GM04503 (cell line): Measurements from ENCODE around the gene ZFHX3.

Experiments used
- DNase-seq: peaks from one replicate; pipeline ENCODE4 v3.0.0-alpha.2; 2012; ENCODE audit warnings: low read depth

The ZFHX3 gene

GRCh38 chr16:73068541-73069401 is 20.8 kb upstream of the ZFHX3 start:
- DNase-seq: peak; percentile 87

DNA sequence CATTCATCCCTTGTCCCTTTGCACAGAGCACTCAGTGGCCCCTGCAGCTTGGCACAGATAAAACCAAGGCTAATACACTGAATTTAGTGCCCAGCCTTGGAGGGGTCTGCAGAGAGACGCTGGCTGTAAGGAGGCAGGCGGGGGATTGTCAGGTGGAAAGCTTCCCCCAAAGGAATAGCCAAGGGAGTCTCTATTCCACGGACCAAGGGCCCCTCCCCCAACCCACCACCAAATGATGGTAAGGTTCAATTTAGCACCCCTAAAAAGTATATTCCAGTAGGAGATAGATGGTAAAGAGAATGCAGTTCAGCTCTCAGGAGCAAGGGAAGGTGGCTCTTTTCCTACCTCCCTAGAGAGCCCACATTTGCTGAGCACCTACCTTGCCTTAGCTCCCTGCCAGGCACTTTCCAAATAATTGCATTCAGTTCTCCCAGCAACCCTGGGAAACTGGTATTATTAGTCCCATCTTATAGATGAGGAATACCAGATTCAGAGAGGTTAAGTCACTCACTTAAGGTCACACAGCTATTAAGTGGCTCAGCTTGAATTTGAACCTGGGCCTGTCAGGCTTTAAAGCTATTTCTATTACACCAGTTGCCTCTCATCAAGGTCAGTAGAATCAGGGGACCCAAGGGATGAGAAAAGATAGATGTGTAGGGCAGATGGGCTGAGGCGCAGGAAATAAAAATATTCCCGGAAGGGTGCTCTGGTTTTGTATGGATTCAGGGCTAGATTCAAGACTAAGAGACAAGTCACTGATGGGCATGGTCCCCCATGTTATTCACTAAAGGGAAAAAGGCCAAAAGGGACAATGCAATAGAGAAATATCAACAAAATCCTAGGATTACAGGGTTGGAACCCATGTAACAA is 20.0 kb upstream of the ZFHX3 start:
- no peak for DNase-seq

GRCh38 chr16:73066927-73067670 is 19.2 kb upstream of the ZFHX3 start:
- DNase-seq: no peak

DNA sequence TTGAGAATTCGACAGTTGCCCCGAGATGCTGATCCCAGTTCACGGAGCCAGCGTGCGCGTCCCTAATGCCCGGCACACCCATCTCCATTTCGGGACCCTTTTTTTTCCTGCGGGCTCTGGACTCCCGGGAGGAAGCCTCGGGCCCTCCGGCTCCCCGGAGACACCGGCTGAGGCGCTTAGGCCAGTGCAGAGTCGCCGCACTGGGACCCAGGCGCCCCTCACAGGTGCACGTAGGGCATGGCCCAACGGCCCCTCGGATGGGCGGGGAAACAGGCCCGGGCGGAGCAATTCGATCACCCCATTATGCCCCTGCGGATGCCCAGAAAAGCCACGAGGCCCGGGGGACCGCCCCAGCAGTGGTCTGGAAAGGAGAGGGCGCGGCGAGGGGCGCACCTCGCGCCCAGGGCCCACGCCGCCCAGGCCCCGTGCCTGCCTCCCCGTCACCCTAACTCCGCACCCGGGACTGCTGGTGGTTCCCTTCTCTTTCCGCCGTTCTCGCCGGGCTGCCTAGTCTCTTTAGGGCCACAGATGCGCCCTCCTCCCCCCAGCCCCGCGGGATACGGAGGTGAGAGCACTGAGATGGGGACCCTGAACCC is 18.5 kb upstream of the ZFHX3 start:
- no peak for DNase-seq

DNA sequence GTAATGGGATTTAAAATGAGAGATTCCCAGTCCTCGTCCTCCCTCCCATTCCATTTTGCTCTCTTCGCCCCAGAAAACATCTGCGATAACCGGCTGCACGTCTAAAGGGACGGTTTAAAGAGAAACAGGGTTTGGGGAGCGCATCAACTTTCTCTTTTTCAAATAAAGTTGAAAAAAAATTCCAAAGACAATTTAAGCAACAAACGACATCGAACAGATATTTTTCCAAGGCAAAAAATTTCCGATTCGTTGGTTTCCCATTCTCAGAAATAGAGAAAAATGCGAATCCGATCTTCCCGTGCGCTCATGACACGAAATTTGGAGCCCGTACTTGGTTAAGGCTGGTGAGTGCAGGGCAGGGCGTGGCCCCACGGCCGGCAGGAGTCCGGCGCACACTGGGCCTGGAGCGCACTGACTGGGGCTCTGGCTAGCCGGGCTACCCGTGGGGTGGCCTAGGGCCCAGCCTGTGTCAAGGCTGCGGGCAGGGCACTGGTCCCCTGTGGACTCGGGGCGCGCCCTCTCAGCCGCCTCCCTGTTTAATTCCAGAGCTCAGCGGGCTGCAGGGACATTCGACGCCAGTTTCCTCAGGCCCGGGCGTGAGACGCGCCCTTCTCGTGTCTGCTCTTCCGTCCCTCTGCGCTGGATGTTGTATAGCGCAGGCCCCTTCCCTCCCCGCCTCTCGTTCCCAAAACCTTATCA is 17.9 kb upstream of the ZFHX3 start:
- no peak for DNase-seq

DNA sequence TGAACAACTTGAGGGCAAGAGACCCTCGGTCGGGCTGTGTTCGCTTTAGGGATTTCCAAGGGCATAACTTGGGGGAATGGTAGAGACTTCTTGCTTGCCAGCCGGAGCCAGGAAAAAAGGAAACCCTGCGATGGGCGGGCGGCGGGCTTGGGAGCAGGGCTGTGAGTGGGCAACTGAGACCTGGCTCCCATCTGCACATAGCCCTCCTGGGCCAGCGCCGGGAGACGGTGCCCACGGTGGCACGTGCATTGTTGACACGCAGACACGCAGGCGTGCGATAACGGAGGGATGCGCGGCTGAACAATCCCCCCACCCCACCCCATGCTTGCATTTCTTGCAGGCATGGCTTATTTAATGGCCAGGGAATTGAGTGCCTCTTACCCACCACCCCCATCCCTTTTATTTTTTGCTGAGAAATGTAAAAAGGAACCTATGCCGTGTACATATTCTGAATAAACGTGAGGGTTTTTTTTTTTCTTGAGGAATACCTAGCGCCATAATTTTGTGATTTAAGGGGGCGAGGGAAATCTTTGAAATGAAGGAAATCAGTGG is 17.1 kb upstream of the ZFHX3 start:
- no peak for DNase-seq

DNA sequence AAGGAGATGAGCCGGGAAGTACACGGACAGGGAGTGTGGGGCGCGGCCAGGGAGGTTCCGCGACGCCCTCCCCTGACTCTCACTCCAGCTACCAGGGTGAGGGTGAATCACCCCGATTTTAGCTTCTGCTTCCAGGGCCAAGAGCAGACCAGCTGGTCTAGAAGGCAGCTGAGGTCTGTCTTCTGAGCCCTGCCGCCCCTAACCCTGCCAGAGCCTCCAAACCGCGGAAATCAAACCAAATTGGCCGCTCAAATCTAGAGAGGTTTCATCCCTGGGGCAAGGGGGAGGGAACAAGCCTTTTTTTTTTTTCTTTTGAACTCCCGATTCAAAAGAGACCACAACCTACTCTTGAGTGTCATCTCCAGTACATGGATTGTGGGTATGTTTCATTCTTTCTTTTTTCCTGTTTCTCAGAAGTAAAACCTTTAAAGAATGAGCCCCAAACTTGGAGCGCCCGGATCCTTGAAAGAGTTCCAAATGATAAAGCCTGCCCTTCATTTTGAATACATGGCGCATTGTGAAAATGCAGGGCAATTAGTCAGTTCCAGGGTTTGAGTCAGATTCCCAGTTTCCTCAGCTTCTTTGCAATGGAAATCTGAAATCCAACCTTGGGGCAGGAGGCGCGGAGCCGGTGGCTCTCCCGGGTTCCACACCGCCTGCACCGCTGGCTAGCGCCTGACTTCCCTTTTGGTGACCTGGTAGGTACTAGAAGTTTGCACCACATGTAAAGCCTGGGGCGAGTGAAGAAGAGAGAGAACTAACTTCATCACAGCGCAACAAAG is 16.5 kb upstream of the ZFHX3 start:
- no peak for DNase-seq

DNA sequence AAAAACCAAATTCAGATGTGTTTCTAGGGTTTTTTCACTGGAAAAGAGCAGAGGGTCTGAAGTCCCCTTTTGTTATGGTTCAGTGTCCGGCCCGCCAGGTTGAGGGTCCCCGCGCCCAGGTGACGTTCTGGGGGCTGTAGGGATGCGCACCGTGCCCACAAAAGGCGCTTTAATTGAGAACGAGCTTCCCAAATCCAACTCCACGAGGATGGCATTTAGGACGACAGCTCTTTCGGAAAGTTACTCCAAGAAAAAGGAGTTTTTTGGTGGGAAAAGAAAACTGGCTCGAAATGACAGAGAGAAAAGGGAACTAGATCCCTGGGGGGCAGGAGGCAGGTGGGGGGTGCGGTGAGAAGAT is 15.9 kb upstream of the ZFHX3 start:
- no peak for DNase-seq

- DNase-seq: no peak
Observed at GRCh38 chr16:73062743-73063733, 15.1 kb upstream of the ZFHX3 start.

DNA sequence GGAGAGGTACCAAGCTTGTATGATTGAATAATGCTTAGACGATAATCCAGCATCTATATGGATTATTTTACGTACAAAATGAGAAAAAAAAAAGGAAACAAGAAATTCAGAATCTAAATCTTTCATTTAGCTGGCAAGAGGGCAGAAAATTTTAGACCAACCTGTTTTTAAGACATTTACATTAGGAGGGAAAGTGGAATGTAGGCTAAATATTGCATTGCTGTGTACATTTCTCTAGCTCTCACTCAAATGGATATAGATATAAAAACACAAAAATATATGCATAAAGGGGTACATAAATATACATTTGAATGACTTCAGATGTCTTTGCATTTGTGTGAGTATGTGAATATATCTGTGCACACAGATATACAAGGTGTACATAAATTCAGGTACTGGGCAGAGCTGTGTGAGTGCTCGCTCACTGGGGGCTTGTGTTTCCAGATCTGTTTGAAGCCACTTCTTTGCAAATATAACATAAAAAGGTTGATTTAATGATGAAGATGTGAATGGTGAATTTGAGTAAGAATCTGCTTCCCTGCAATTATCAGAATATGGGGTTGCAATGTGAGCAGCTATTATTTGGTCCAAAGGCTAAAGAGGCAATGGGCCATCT is 14.2 kb upstream of the ZFHX3 start:
- no peak for DNase-seq

GRCh38 chr16:73060892-73061490 is 13.1 kb upstream of the ZFHX3 start:
- DNase-seq: no peak

DNA sequence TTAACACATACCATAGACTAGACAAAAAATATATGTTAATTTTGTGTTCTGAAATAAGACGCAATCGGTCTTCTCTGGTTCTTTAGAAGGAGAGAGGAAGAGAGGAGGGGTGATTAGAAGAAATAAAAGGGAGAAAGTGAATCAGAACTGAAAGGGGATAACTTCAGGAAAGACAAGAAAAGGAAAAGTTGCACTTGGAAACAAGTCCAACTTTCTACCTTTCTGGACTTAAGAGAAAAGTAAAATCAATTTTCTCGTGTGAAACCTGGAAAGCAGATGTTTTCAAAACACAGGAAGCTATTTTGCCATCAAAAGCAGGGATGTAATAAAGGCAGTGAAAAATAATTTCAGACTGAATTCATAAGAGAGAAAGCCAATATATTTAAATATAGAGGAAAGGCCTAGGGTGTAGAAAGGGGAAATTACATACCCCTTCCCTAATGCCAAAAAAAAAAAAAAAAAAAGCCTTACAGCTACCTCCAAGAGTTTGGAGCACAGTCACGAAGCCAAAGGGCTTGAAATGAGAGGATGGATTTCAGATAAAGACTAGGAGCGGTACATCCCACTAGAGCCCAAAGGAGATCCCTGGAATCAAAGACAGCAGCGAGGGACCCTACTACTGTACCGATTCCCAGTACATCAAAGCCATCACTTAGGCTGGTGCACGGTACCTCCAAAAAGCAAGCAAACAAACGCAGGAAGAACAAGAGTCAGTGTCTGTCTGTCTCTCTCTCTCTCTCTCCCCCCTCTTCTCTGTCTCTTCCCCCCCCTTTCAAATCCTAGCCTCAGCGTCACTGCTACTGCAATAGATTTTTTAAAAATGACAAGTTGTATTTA is 12.1 kb upstream of the ZFHX3 start:
- no peak for DNase-seq

- DNase-seq: no peak
Observed at GRCh38 chr16:73058616-73059409, 10.9 kb upstream of the ZFHX3 start.

- no peak for DNase-seq
Observed at GRCh38 chr16:73058221-73058615, 10.3 kb upstream of the ZFHX3 start.

GRCh38 chr16:73057291-73058210 is 9.6 kb upstream of the ZFHX3 start:
- DNase-seq: no peak
